ENCODE data around the gene CDADC1.

Gene CDADC1

GRCh38 chr13:49298416-49298815 lies 50.7 kb downstream of the CDADC1 start:
- DNase-seq (ENCODE audit: insufficient read length, low spot score) (no peak), FAIRE-seq (no peak)
- no peak for TF ChIP-seq PAX5 (IDR thresholded peaks at IDR 0.05; ENCODE audit: insufficient read depth, low read length, severe bottlenecking)
- TF ChIP-seq POU2F2 (IDR thresholded peaks at IDR 0.05; ENCODE audit: low read depth, low read length): no peak

GRCh38 chr13:49298903-49299605 lies 51.3 kb downstream of the CDADC1 start:
- no peak for FAIRE-seq
- TF ChIP-seq POLR2AphosphoS5 (IDR thresholded peaks at IDR 0.05; ENCODE audit: low read depth, low read length) (no peak), PAX5 (IDR thresholded peaks at IDR 0.05; ENCODE audit: insufficient read depth, low read length, severe bottlenecking) (no peak), TAF1 (IDR thresholded peaks at IDR 0.05; ENCODE audit: low read depth, low read length) (no peak), SPI1 (IDR thresholded peaks at IDR 0.05; ENCODE audit: low read depth, low read length) (no peak), POU2F2 (IDR thresholded peaks at IDR 0.05; ENCODE audit: low read depth, low read length) (no peak), POLR2A (IDR thresholded peaks at IDR 0.05; ENCODE audit: low read depth, low read length) (no peak)
- no peak for DNase-seq (ENCODE audit: insufficient read length, low spot score)

- DNase-seq (ENCODE audit: insufficient read length, low spot score) (no peak), FAIRE-seq (no peak)
- no peak for TF ChIP-seq POLR2A (IDR thresholded peaks at IDR 0.05; ENCODE audit: low read depth, low read length)
- no peak for TF ChIP-seq POU2F2 (IDR thresholded peaks at IDR 0.05; ENCODE audit: low read depth, low read length)
- no peak for TF ChIP-seq PAX5 (IDR thresholded peaks at IDR 0.05; ENCODE audit: insufficient read depth, low read length, severe bottlenecking)
- TF ChIP-seq POLR2AphosphoS5 (IDR thresholded peaks at IDR 0.05; ENCODE audit: low read depth, low read length): no peak
- TF ChIP-seq TAF1 (IDR thresholded peaks at IDR 0.05; ENCODE audit: low read depth, low read length): no peak
- TF ChIP-seq SPI1 (IDR thresholded peaks at IDR 0.05; ENCODE audit: low read depth, low read length): no peak
These were observed 52.6 kb downstream of the CDADC1 start for GRCh38 chr13:49300276-49300675.

- no peak for TF ChIP-seq POLR2A (IDR thresholded peaks at IDR 0.05; ENCODE audit: low read depth, low read length)
- no peak for TF ChIP-seq PAX5 (IDR thresholded peaks at IDR 0.05; ENCODE audit: insufficient read depth, low read length, severe bottlenecking)
- TF ChIP-seq POU2F2 (IDR thresholded peaks at IDR 0.05; ENCODE audit: low read depth, low read length): 0 out of 2 replicates have a peak, but pooled peaks have one; percentile 31
- TF ChIP-seq TAF1 (IDR thresholded peaks at IDR 0.05; ENCODE audit: low read depth, low read length): no peak
- 0 out of 2 replicates have a peak, but pooled peaks have one; percentile 2 for TF ChIP-seq SPI1 (IDR thresholded peaks at IDR 0.05; ENCODE audit: low read depth, low read length)
- TF ChIP-seq POLR2AphosphoS5 (IDR thresholded peaks at IDR 0.05; ENCODE audit: low read depth, low read length): no peak
- FAIRE-seq: peak; percentile 94
- peak; percentile 60 for DNase-seq (ENCODE audit: insufficient read length, low spot score)
These were observed 53.2 kb downstream of the CDADC1 start for GRCh38 chr13:49300739-49301589.

- no peak for DNase-seq (ENCODE audit: insufficient read length, low spot score)
- peak; percentile 84 for FAIRE-seq
- TF ChIP-seq POLR2A (IDR thresholded peaks at IDR 0.05; ENCODE audit: low read depth, low read length) (no peak), POLR2AphosphoS5 (IDR thresholded peaks at IDR 0.05; ENCODE audit: low read depth, low read length) (no peak), TAF1 (IDR thresholded peaks at IDR 0.05; ENCODE audit: low read depth, low read length) (no peak), SPI1 (IDR thresholded peaks at IDR 0.05; ENCODE audit: low read depth, low read length) (no peak), POU2F2 (IDR thresholded peaks at IDR 0.05; ENCODE audit: low read depth, low read length) (no peak), PAX5 (IDR thresholded peaks at IDR 0.05; ENCODE audit: insufficient read depth, low read length, severe bottlenecking) (no peak)
These were observed 54.5 kb downstream of the CDADC1 start for GRCh38 chr13:49302222-49302621.

GRCh38 chr13:49302817-49303216 lies 55.1 kb downstream of the CDADC1 start:
- DNase-seq (ENCODE audit: insufficient read length, low spot score): no peak
- FAIRE-seq: no peak
- no peak for TF ChIP-seq POLR2A (IDR thresholded peaks at IDR 0.05; ENCODE audit: low read depth, low read length)
- no peak for TF ChIP-seq POLR2AphosphoS5 (IDR thresholded peaks at IDR 0.05; ENCODE audit: low read depth, low read length)
- no peak for TF ChIP-seq PAX5 (IDR thresholded peaks at IDR 0.05; ENCODE audit: insufficient read depth, low read length, severe bottlenecking)
- TF ChIP-seq SPI1 (IDR thresholded peaks at IDR 0.05; ENCODE audit: low read depth, low read length): no peak
- no peak for TF ChIP-seq TAF1 (IDR thresholded peaks at IDR 0.05; ENCODE audit: low read depth, low read length)
- TF ChIP-seq POU2F2 (IDR thresholded peaks at IDR 0.05; ENCODE audit: low read depth, low read length): no peak

- no peak for DNase-seq (ENCODE audit: insufficient read length, low spot score)
- no peak for FAIRE-seq
- no peak for TF ChIP-seq PAX5 (IDR thresholded peaks at IDR 0.05; ENCODE audit: insufficient read depth, low read length, severe bottlenecking)
- no peak for TF ChIP-seq POLR2AphosphoS5 (IDR thresholded peaks at IDR 0.05; ENCODE audit: low read depth, low read length)
- TF ChIP-seq SPI1 (IDR thresholded peaks at IDR 0.05; ENCODE audit: low read depth, low read length): no peak
- no peak for TF ChIP-seq POLR2A (IDR thresholded peaks at IDR 0.05; ENCODE audit: low read depth, low read length)
- TF ChIP-seq POU2F2 (IDR thresholded peaks at IDR 0.05; ENCODE audit: low read depth, low read length): no peak
- no peak for TF ChIP-seq TAF1 (IDR thresholded peaks at IDR 0.05; ENCODE audit: low read depth, low read length)
These were observed 56.0 kb downstream of the CDADC1 start for GRCh38 chr13:49303533-49304252.

- no peak for DNase-seq (ENCODE audit: insufficient read length, low spot score)
- FAIRE-seq: no peak
- TF ChIP-seq POLR2AphosphoS5 (IDR thresholded peaks at IDR 0.05; ENCODE audit: low read depth, low read length) (no peak), PAX5 (IDR thresholded peaks at IDR 0.05; ENCODE audit: insufficient read depth, low read length, severe bottlenecking) (no peak), SPI1 (IDR thresholded peaks at IDR 0.05; ENCODE audit: low read depth, low read length) (no peak), POU2F2 (IDR thresholded peaks at IDR 0.05; ENCODE audit: low read depth, low read length) (no peak), TAF1 (IDR thresholded peaks at IDR 0.05; ENCODE audit: low read depth, low read length) (no peak), POLR2A (IDR thresholded peaks at IDR 0.05; ENCODE audit: low read depth, low read length) (no peak)
These were observed 56.6 kb downstream of the CDADC1 start for GRCh38 chr13:49304356-49304755.

Measured in GM12891 (cell line).